H1 (cell line): ENCODE measurements around the gene HOXB13. TPM values are rescaled to one million over a fixed set of nuclear protein-coding genes. Genes with fewer than 3 reads are reported as not detected.

Experiments
- CTCF ChIA-PET: fragments of 300-600 bp; sonication (Branson Sonifier 250); formaldehyde crosslinking; loops from one replicate; lab custom pipeline; 2021; ENCODE audit not compliant: partially characterized antibody; lab: Charles Lee
- POLR2A ChIA-PET: fragments of 300-600 bp; sonication (Branson Sonifier 250); formaldehyde crosslinking; loops from one replicate; lab custom pipeline; 2021; ENCODE audit warnings: inconsistent platforms; ENCODE audit not compliant: partially characterized antibody; lab: Charles Lee
- DNase-seq, 2 experiments: peaks; one replicate each; pipeline versions ENCODE4 v3.0.0 to v3.0.0-alpha.2; 2010 to 2022; ENCODE audit warnings: low spot score in 2 of 2, low read depth in 1 of 2, mixed read lengths in 1 of 2
- FAIRE-seq: peaks from 2 replicates; lab custom pipeline; 2011; peaks lifted over from hg19 to GRCh38; lab: Jason Lieb, UNC
- H2AFZ ChIP-seq: 2 replicates; pipeline ENCODE4 v1.8.1; 2012; ENCODE audit warnings: low read length, inconsistent platforms
- H2AK5ac ChIP-seq: 2 replicates; pipeline ENCODE4 v1.6.1; 2013; ENCODE audit warnings: low read depth, low read length
- H2BK120ac ChIP-seq: replicated peaks from 2 replicates; pipeline ENCODE3; 2013; ENCODE audit warnings: low read depth, low read length, inconsistent platforms
- H2BK12ac ChIP-seq: 2 replicates; pipeline ENCODE4 v1.6.1; 2013; ENCODE audit warnings: low read depth, low read length
- H2BK15ac ChIP-seq: 2 replicates; pipeline ENCODE4 v1.6.1; 2013; ENCODE audit warnings: low read length
- H2BK20ac ChIP-seq: 2 replicates; pipeline ENCODE4 v1.6.1; 2013; ENCODE audit warnings: low read length
- H2BK5ac ChIP-seq: 2 replicates; pipeline ENCODE4 v1.6.1; 2013; ENCODE audit warnings: low read depth, low read length
- H3K14ac ChIP-seq: 2 replicates; pipeline ENCODE4 v1.6.1; 2013; ENCODE audit warnings: inconsistent platforms; ENCODE audit not compliant: insufficient read length
- H3K18ac ChIP-seq: 2 replicates; pipeline ENCODE4 v1.6.1; 2013; ENCODE audit warnings: low read length; ENCODE audit errors: extremely low read depth
- H3K23ac ChIP-seq: 2 replicates; pipeline ENCODE4 v1.6.1; 2013; ENCODE audit warnings: inconsistent platforms; ENCODE audit not compliant: insufficient read length
- H3K23me2 ChIP-seq: 2 replicates; pipeline ENCODE4 v1.6.1; 2013; ENCODE audit warnings: low read depth, low read length
- H3K27ac ChIP-seq: 2 replicates; pipeline ENCODE4 v1.6.1; 2011; ENCODE audit warnings: low read depth, low read length, inconsistent platforms
- H3K27me3 ChIP-seq, 4 experiments: replicated peaks in 1 of 4; 1 replicate in 1 of 4; 2 replicates in 3 of 4; pipeline versions ENCODE4 v1.6.1 to v1.8.1; 2011 to 2013; ENCODE audit warnings: low read length in 3 of 4, mild to moderate bottlenecking in 3 of 4, inconsistent platforms in 2 of 4, mixed read lengths in 2 of 4, moderate library complexity in 1 of 4; ENCODE audit not compliant: control insufficient read depth in 3 of 4, insufficient read depth in 3 of 4; ENCODE audit errors: extremely low read depth in 1 of 4
- H3K36me3 ChIP-seq, 4 experiments: 2 replicates each; pipeline versions ENCODE4 v1.6.1 to v1.8.1; 2011 to 2013; ENCODE audit warnings: mild to moderate bottlenecking in 4 of 4, low read length in 3 of 4, moderate library complexity in 2 of 4, control low read depth in 1 of 4, inconsistent platforms in 1 of 4; ENCODE audit not compliant: insufficient read depth in 4 of 4, control insufficient read depth in 2 of 4
- H3K4ac ChIP-seq: replicated peaks from 2 replicates; pipeline ENCODE3; 2013; ENCODE audit warnings: low read length, low read depth, mixed read lengths, inconsistent platforms; ENCODE audit not compliant: insufficient read length
- H3K4me1 ChIP-seq, 4 experiments: replicated peaks in 1 of 4; 1 replicate in 1 of 4; 2 replicates in 3 of 4; pipeline versions ENCODE4 v1.6.1 to v1.8.1; 2011 to 2013; ENCODE audit warnings: low read length in 3 of 4, inconsistent platforms in 2 of 4, mixed read lengths in 1 of 4; ENCODE audit not compliant: insufficient read depth in 4 of 4, control insufficient read depth in 3 of 4
- H3K4me2 ChIP-seq, 2 experiments: 2 replicates each; pipeline versions ENCODE4 v1.6.1 to v1.8.1; 2011 to 2013; ENCODE audit warnings: low read depth in 2 of 2, low read length in 2 of 2, control low read depth in 1 of 2, inconsistent platforms in 1 of 2, mild to moderate bottlenecking in 1 of 2; ENCODE audit not compliant: insufficient read depth in 1 of 2
- H3K4me3 ChIP-seq, 4 experiments: fragments of 200-600, 300-600 bp in 1 of 4; sonication (generic), shearing (Covaris generic), sonication (Bioruptor Twin) in 1 of 4; 2 replicates each; pipeline versions ENCODE4 v1.5.1 to v1.8.1; 2011 to 2016; ENCODE audit warnings: low read length in 4 of 4, low read depth in 3 of 4, control low read depth in 2 of 4, inconsistent platforms in 2 of 4, mild to moderate bottlenecking in 2 of 4, mixed read lengths in 1 of 4, moderate library complexity in 1 of 4; ENCODE audit not compliant: insufficient read depth in 2 of 4; ENCODE audit errors: extremely low read depth in 1 of 4
- H3K56ac ChIP-seq: replicated peaks from 2 replicates; pipeline ENCODE3; 2013; ENCODE audit warnings: low read depth, mild to moderate bottlenecking, mixed read lengths, low read length, inconsistent platforms; ENCODE audit not compliant: insufficient read length
- H3K79me1 ChIP-seq: 2 replicates; pipeline ENCODE4 v1.6.1; 2013; ENCODE audit warnings: low read depth, low read length, control low read depth
- H3K79me2 ChIP-seq, 2 experiments: 2 replicates each; pipeline versions ENCODE4 v1.6.1 to v1.8.1; 2012 to 2013; ENCODE audit warnings: low read length in 2 of 2, mild to moderate bottlenecking in 2 of 2, inconsistent platforms in 1 of 2; ENCODE audit not compliant: insufficient read depth in 2 of 2, control insufficient read depth in 1 of 2
- H3K9ac ChIP-seq, 4 experiments: replicated peaks in 1 of 4; 1 replicate in 1 of 4; 2 replicates in 3 of 4; pipeline versions ENCODE4 v1.6.1 to v1.8.1; 2011 to 2013; ENCODE audit warnings: low read depth in 3 of 4, low read length in 3 of 4, control low read depth in 2 of 4, mild to moderate bottlenecking in 2 of 4, moderate library complexity in 2 of 4, inconsistent platforms in 1 of 4; ENCODE audit errors: extremely low read depth in 1 of 4
- H3K9me3 ChIP-seq, 2 experiments: 2 replicates each; pipeline versions ENCODE4 v1.6.1 to v1.8.1; 2012 to 2013; ENCODE audit warnings: mild to moderate bottlenecking in 2 of 2, moderate library complexity in 2 of 2, control low read depth in 1 of 2, inconsistent platforms in 1 of 2, low read depth in 1 of 2, low read length in 1 of 2, mixed read lengths in 1 of 2; ENCODE audit not compliant: insufficient read depth in 2 of 2
- H4K20me1 ChIP-seq, 2 experiments: replicated peaks in 1 of 2; 2 replicates each; pipeline versions ENCODE3 to v1.8.1; 2011 to 2013; ENCODE audit warnings: inconsistent platforms in 2 of 2, low read length in 2 of 2, mild to moderate bottlenecking in 1 of 2; ENCODE audit not compliant: insufficient read depth in 2 of 2, control insufficient read depth in 1 of 2
- H4K5ac ChIP-seq: 2 replicates; pipeline ENCODE4 v1.6.1; 2013; ENCODE audit warnings: low read length, low read depth, mixed read lengths, inconsistent platforms; ENCODE audit not compliant: insufficient read length
- H4K8ac ChIP-seq: 2 replicates; pipeline ENCODE4 v1.8.0; 2013; ENCODE audit warnings: mild to moderate bottlenecking, moderate library complexity, low read length, inconsistent platforms; ENCODE audit not compliant: insufficient read depth; ENCODE audit errors: extremely low read depth
- H4K91ac ChIP-seq: replicated peaks from 2 replicates; pipeline ENCODE3; 2013; ENCODE audit warnings: low read length, mixed read lengths, inconsistent platforms; ENCODE audit not compliant: insufficient read length
- CBX8 ChIP-seq: fragments of 300-800, 300-1000 bp; sonication (generic); IDR thresholded peaks from 2 replicates; pipeline ENCODE4 v1.7.1; 2016; ENCODE audit warnings: low read depth, low read length, borderline replicate concordance
- CTBP2 ChIP-seq: IDR thresholded peaks from 2 replicates; pipeline ENCODE4 v1.7.0; 2011; ENCODE audit warnings: borderline replicate concordance, mild to moderate bottlenecking, moderate library complexity, mixed read lengths, low read length; ENCODE audit not compliant: insufficient read depth, insufficient read length
- EGR1 ChIP-seq: IDR thresholded peaks from 2 replicates; pipeline ENCODE4 v1.6.1; 2011; ENCODE audit warnings: low read depth, low read length, borderline replicate concordance
- EZH2 ChIP-seq: fragments of 200-600 bp; sonication (generic); IDR thresholded peaks from 2 replicates; pipeline ENCODE4 v1.7.1; 2012; ENCODE audit warnings: low read depth, mild to moderate bottlenecking, moderate library complexity, low read length, inconsistent platforms; ENCODE audit not compliant: severe bottlenecking
- GABPA ChIP-seq: IDR thresholded peaks from 2 replicates; pipeline ENCODE4 v1.6.1; 2011; ENCODE audit warnings: mild to moderate bottlenecking, low read length, moderate library complexity, borderline replicate concordance; ENCODE audit not compliant: insufficient read depth
- RNF2 ChIP-seq: fragments of 200-900, 300-1000 bp; sonication (generic); IDR thresholded peaks from 2 replicates; pipeline ENCODE4 v1.7.1; 2016; ENCODE audit warnings: borderline replicate concordance, low read depth, mild to moderate bottlenecking, antibody characterized with exemption, low read length; ENCODE audit not compliant: poor library complexity, severe bottlenecking; ENCODE audit errors: missing control alignments
- SP1 ChIP-seq: IDR thresholded peaks from 2 replicates; pipeline ENCODE4 v1.6.1; 2011; ENCODE audit warnings: low read depth, low read length
- TCF12 ChIP-seq: IDR thresholded peaks from 2 replicates; pipeline ENCODE4 v1.6.1; 2011; ENCODE audit warnings: low read depth, mild to moderate bottlenecking, low read length
- WGBS, 2 experiments: shearing (Covaris generic) in 1 of 2; methylation state at CpG; one replicate each; pipeline versions ENCODE4 v1.1.6 to v1.1.7; 2013 to 2015; ENCODE audit warnings: low lambda C conversion rate in 2 of 2, mixed read lengths in 2 of 2, inconsistent platforms in 1 of 2, low coverage in 1 of 2, missing lambda C conversion rate in 1 of 2; ENCODE audit not compliant: insufficient replicate concordance in 2 of 2, insufficient coverage in 1 of 2, insufficient read length in 1 of 2; ENCODE audit errors: extremely low coverage in 1 of 2, missing lambda C conversion rate in 1 of 2; 5-methylcytosine and 5-hydroxymethylcytosine counted together
- polyA plus RNA-seq, 7 experiments: library from polyadenylated mRNA; depleted of rRNA in 3 of 7; stranded (reverse) in 5 of 7; unstranded in 2 of 7; fragments of >200 nt in 5 of 7; fragments of 200-250 nt in 2 of 7; gene quantifications; 1 replicate in 5 of 7; 2 replicates in 1 of 7; 4 replicates in 1 of 7; pipeline versions ENCODE4 v1.2.1 to v1.2.3, GENCODE V29; 2011 to 2013; ENCODE audit warnings: missing spikeins in 2 of 7, mixed read lengths in 2 of 7
- total RNA-seq: library from RNA; stranded (reverse); fragmentation: NEBNext Ultra II Directional; extraction: Animal tissue kit (Norgen Biotek cat#: 25700); gene quantifications from 2 replicates; pipeline ENCODE4 v1.2.1, GENCODE V29; 2021
- TF ChIP-seq, protein P1 (sequence below): IDR thresholded peaks from 2 replicates; pipeline ENCODE4 v1.6.1; 2011; ENCODE audit warnings: low read length, improper control_type of control experiment

Gene HOXB13
- total and polyA plus RNA-seq, 2 of the 8 experiments (the other 6 are each of a cell fraction or from before 2014, with no cell fraction given): not detected

DNA sequence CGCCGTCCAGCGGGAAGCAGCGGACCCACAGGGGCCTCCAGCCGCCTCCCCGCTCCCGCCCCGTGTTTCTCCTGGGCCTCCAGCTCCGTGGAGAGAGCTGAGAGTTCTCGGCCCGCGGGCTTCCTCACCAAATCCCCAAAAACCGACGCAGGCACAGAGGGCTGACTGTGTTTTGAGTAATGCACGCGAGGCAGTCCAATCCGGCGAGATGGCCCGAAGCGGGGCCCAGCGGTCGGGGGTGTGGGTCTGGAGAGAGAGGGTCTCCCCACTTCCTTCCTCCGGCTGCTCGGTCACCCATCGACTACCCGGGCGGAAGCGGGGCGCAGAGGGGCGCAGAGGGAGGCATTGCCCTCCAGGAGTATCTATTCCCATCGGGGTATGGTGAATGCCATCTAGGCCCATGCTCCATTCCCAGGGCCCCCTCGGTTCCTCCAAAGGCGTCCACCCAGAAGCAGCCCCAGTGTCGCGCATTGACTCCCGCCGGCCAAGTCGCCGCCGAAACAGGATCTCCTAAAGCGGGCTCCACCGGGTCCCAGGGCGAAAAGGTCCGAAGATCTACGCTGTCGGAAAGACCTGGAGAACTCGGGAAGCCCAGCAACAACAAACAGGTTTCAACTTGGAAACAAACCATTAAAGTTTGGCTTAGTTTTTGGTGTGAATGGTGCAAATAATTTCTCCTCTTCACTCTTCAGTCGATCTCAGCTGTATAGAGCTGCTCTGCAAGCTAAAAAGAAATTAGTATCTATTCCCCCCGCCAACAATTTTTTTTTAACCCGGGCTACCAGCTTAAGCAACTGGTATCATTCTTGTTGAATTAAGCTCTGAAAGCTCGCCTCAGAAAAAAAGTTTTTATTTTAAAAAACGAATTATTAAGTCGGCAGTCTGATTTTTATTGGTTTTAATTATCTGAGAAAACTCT, 19.2 kb upstream of the HOXB13 start:
- Histone ChIP-seq H4K8ac (no peak overlapping the region), H4K20me1 (peaks cover 14 to 32% of the 10 kb centered on the region in 2 experiments)
- no peak for TF ChIP-seq GABPA
- 0 out of 2 replicates have a peak, but pooled peaks have one; percentile 11 for TF ChIP-seq TCF12
- TF ChIP-seq, protein P1, sequence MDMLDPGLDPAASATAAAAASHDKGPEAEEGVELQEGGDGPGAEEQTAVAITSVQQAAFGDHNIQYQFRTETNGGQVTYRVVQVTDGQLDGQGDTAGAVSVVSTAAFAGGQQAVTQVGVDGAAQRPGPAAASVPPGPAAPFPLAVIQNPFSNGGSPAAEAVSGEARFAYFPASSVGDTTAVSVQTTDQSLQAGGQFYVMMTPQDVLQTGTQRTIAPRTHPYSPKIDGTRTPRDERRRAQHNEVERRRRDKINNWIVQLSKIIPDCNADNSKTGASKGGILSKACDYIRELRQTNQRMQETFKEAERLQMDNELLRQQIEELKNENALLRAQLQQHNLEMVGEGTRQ: no peak
- 0 out of 2 replicates have a peak, but pooled peaks have one; percentile 16 for TF ChIP-seq SP1
- peak; percentile 46 for TF ChIP-seq CBX8
- TF ChIP-seq CTBP2: no peak
- peak; percentile 100 for TF ChIP-seq EZH2
- no peak for TF ChIP-seq EGR1
- TF ChIP-seq RNF2: peak; percentile 98

More for the DNA sequence above, 19.2 kb upstream of the HOXB13 start:
- H4K5ac ChIP-seq: no peak overlapping the region
- H4K91ac ChIP-seq: no peak overlapping the region
- FAIRE-seq (no peak), DNase-seq (peak in 1 of 2 experiments; percentile 64)
- H3K79me1 ChIP-seq: no peaks in the 10 kb centered on the region
- H3K9ac ChIP-seq: no peak overlapping the region
- H2BK5ac ChIP-seq: no peak overlapping the region
- ChIA-PET POLR2A (no interaction called here), CTCF (interaction anchor here (0.6 to 3.8 kb wide), 7 partner anchors 9 to 129 kb away, joined by 3 to 16 read pairs (median 4); no protein-coding TSS in a partner anchor)
- H3K18ac ChIP-seq: no peak overlapping the region; the same call in 1 of the 2 replicates
- 11% methylated on average over 43 of the region's 53 CpGs; no CpG with 5 or more reads in 1 of the 2 experiments for WGBS, 2 experiments
- peaks cover 93 to 100% (median 98%) of the 10 kb centered on the region in 4 experiments for H3K27me3 ChIP-seq
- H2BK120ac ChIP-seq: no peak overlapping the region
- H3K4me1 ChIP-seq: peaks cover 3 to 7% (median 5%) of the 10 kb centered on the region in 4 experiments
- H2AK5ac ChIP-seq: no peak overlapping the region
- H2BK20ac ChIP-seq: no peak overlapping the region
- H2BK12ac ChIP-seq: no peak overlapping the region
- no peaks in the 10 kb centered on the region for H3K79me2 ChIP-seq
- H3K27ac ChIP-seq: no peak overlapping the region
- peaks cover 0 to 5% (median 0%) of the 10 kb centered on the region in 4 experiments; a peak in 1 of 8 replicates for H3K36me3 ChIP-seq
- no peaks in the 10 kb centered on the region for H3K9me3 ChIP-seq
- H3K56ac ChIP-seq: no peak overlapping the region
- H3K4ac ChIP-seq: no peak overlapping the region
- H3K23ac ChIP-seq: no peak overlapping the region
- no peaks in the 10 kb centered on the region for H3K23me2 ChIP-seq
- peak overlapping the region in 1 of 2 experiments; percentile 12; a peak in 2 of 4 replicates for H3K4me2 ChIP-seq
- no peak overlapping the region for H3K14ac ChIP-seq
- H2AFZ ChIP-seq: no peak overlapping the region
- peak overlapping the region in 1 of 4 experiments; percentile 10; a peak in 1 of 8 replicates for H3K4me3 ChIP-seq
- no peak overlapping the region for H2BK15ac ChIP-seq
